NT2/D1 (cell line): Measurements from ENCODE around the gene PLXNA4.

ENCODE experiments used
- SUZ12 ChIP-seq: IDR thresholded peaks from 2 replicates; pipeline ENCODE4 v1.6.1; 2011; ENCODE audit not compliant: insufficient read length, insufficient read depth; ENCODE audit errors: extremely low read depth
- YY1 ChIP-seq: IDR thresholded peaks from 2 replicates; pipeline ENCODE4 v1.6.1; 2011; ENCODE audit not compliant: insufficient read length, insufficient read depth
- ZNF274 ChIP-seq: IDR thresholded peaks from 2 replicates; pipeline ENCODE4 v1.6.1; 2011; ENCODE audit warnings: mild to moderate bottlenecking, low read depth, low read length

- TF ChIP-seq YY1 (no peak), SUZ12 (no peak), ZNF274 (no peak)
Measured at GRCh38 chr7:132097550-132098134, 478.6 kb downstream of the PLXNA4 start.
